CD4-positive, alpha-beta memory T cell (primary cell): ENCODE results near the gene KCTD18. TPM values are rescaled to one million over a fixed set of nuclear protein-coding genes. Genes with fewer than 3 reads are reported as not detected.

Experiments used
- CTCF ChIA-PET: fragments of 350-600 bp; sonication (Branson Sonifier 250); formaldehyde crosslinking; loops from one replicate; lab custom pipeline; 2021; ENCODE audit warnings: inconsistent platforms; ENCODE audit not compliant: partially characterized antibody; lab: Charles Lee
- POLR2A ChIA-PET: fragments of 350-600 bp; sonication (Branson Sonifier 250); formaldehyde crosslinking; loops from one replicate; lab custom pipeline; 2021; ENCODE audit not compliant: partially characterized antibody; lab: Charles Lee
- DNase-seq, 5 donors: peaks; one replicate each; pipeline versions ENCODE4 v3.0.0 to v3.0.0-alpha.2; 2020 to 2022; ENCODE audit warnings: mixed read lengths in 1 of 5
- H3K27ac ChIP-seq: one replicate; pipeline ENCODE4 v1.7.0; 2013; ENCODE audit warnings: low read depth, low read length
- H3K27me3 ChIP-seq: 2 replicates; pipeline ENCODE4 v1.7.0; 2013; ENCODE audit warnings: mild to moderate bottlenecking, low read length, moderate library complexity; ENCODE audit not compliant: insufficient read depth
- H3K36me3 ChIP-seq: 2 replicates; pipeline ENCODE4 v1.7.0; 2013; ENCODE audit warnings: mild to moderate bottlenecking, low read length, moderate library complexity; ENCODE audit not compliant: insufficient read depth
- H3K4me1 ChIP-seq: 2 replicates; pipeline ENCODE4 v1.7.0; 2013; ENCODE audit warnings: mild to moderate bottlenecking, low read length, moderate library complexity; ENCODE audit not compliant: insufficient read depth
- H3K4me3 ChIP-seq, 2 donors: one replicate each; pipeline ENCODE4 v1.7.0; 2013; ENCODE audit warnings: low read length in 2 of 2, mild to moderate bottlenecking in 1 of 2
- H3K9me3 ChIP-seq, 2 donors: one replicate each; pipeline ENCODE4 v1.7.0; 2013; ENCODE audit warnings: low read length in 2 of 2, control low read depth in 1 of 2; ENCODE audit not compliant: control insufficient read depth in 1 of 2
- H3K27ac Mint-ChIP-seq, 7 donors: one replicate each; pipeline ENCODE4 v1.8.0; 2020 to 2021; ENCODE audit warnings: mixed read lengths in 7 of 7, mild to moderate bottlenecking in 6 of 7, inconsistent platforms in 3 of 7, moderate library complexity in 3 of 7
- H3K27me3 Mint-ChIP-seq, 2 donors: one replicate each; pipeline ENCODE4 v1.8.0; 2020 to 2021; ENCODE audit warnings: mixed read lengths in 2 of 2
- H3K36me3 Mint-ChIP-seq, 2 donors: one replicate each; pipeline ENCODE4 v1.8.0; 2020 to 2021; ENCODE audit warnings: mixed read lengths in 2 of 2, inconsistent platforms in 1 of 2, mild to moderate bottlenecking in 1 of 2
- H3K4me1 Mint-ChIP-seq, 4 donors: one replicate each; pipeline ENCODE4 v1.8.0; 2020 to 2021; ENCODE audit warnings: mixed read lengths in 4 of 4, mild to moderate bottlenecking in 1 of 4
- H3K4me3 Mint-ChIP-seq, 8 donors: one replicate each; pipeline ENCODE4 v1.8.0; 2020 to 2021; ENCODE audit warnings: mixed read lengths in 8 of 8, mild to moderate bottlenecking in 7 of 8, moderate library complexity in 6 of 8, inconsistent platforms in 3 of 8
- H3K9me3 Mint-ChIP-seq, 8 donors: one replicate each; pipeline ENCODE4 v1.8.0; 2020 to 2021; ENCODE audit warnings: mixed read lengths in 8 of 8, mild to moderate bottlenecking in 5 of 8, inconsistent platforms in 3 of 8, moderate library complexity in 1 of 8
- intact Hi-C: fragments of 100-400 bp; cut with micrococcal nuclease; formaldehyde crosslinking; loops from one replicate; pipeline ENCODE4 v1.15.1; 2023
- polyA plus RNA-seq, 2 donors: library from polyadenylated mRNA; unstranded; fragments of 300-500 nt; fragmentation: Illumina TruSeq; gene quantifications; one replicate each; pipeline ENCODE4 v1.2.3, GENCODE V29; 2021
- total RNA-seq, 2 experiments: library from RNA; stranded (reverse); gene quantifications; one replicate each; pipeline ENCODE4 v1.2.3, GENCODE V29; 2021

The KCTD18 gene
- total and polyA plus RNA-seq, 4 experiments from 2014 or later = 14.0 to 21.1 (median 17.4) TPM

DNA sequence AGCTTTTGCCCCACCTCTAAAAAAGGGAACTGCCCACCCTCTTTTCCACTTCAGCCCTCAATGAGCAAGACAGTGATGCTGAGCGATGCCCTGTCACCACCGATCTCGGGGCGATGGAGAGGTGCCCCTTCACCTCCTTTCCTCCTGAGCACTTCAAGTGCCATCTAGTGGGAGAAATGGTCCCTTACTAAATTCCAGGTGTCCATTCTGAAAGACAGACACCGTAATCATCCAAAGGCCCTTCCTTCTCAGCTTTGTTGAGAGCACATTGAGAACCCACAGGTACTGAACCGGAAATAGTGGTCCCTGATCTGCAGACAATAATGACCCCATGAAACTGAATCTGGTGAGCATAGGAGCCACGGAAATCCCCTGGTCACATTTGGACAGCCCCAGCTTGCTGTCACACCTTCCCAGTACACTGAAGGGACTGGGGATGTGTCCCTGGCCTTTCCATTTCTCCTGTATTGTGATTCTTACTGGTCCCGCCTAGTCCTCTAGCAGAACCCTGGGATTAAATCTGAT is 38.5 kb downstream of the KCTD18 start:
- peaks cover 28 to 37% (median 36%) of the 10 kb centered on the region in 4 donors for H3K4me1 Mint-ChIP-seq
- no peaks in the 10 kb centered on the region for H3K36me3 Mint-ChIP-seq
- intact Hi-C loops = loop anchor here (1.0 kb wide), 1 partner anchor 491 kb away; no protein-coding TSS in a partner anchor
- peak overlapping the region in 5 of 7 donors; percentile 33 to 95 (median 88) for H3K27ac Mint-ChIP-seq
- Histone ChIP-seq H3K36me3 (no peaks in the 10 kb centered on the region), H3K4me3 (no peak overlapping the region), H3K4me1 (peaks cover 31% of the 10 kb centered on the region), H3K9me3 (no peaks in the 10 kb centered on the region), H3K27ac (no peak overlapping the region), H3K27me3 (no peaks in the 10 kb centered on the region)
- DNase-seq = peak; percentile 37 to 44 (median 40)
- ChIA-PET POLR2A (interaction anchor here (2.0 kb wide), 1 partner anchor 10 kb away, joined by 4 read pairs; no protein-coding TSS in a partner anchor), CTCF (interaction anchor here (0.8 to 7.4 kb wide), 26 partner anchors 10 to 761 kb away, joined by 3 to 87 read pairs (median 4); partner anchors contain the start of gene KCTD18)
- H3K27me3 Mint-ChIP-seq = no peaks in the 10 kb centered on the region
- H3K9me3 Mint-ChIP-seq = peaks cover 0 to 3% (median 0%) of the 10 kb centered on the region in 8 donors
- H3K4me3 Mint-ChIP-seq = peak overlapping the region in 4 of 8 donors; percentile 47 to 84 (median 75)

DNA sequence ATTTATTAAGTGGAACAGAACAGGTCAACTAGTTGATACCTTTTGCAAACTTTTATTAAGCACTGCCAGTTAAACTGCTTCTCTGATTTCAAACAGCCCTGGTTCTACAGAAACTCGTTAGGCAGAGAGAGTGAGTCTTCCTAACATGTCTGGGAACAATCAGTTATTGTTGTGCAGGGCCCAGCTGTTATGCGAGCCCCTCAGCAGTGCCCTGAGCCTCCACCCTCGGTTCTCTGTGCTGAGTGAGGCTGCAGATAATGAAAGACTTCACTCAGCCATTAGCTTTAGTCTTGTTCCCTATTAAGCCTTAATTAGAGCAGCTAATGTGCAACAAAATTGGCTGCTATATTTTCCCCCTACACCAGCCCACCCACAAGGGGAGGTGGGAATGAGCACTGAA is 39.6 kb downstream of the KCTD18 start:
- no peak overlapping the region for H3K4me3 ChIP-seq
- Mint-ChIP-seq H3K4me3 (no peak overlapping the region), H3K4me1 (peaks cover 28 to 48% (median 44%) of the 10 kb centered on the region in 4 donors), H3K36me3 (no peaks in the 10 kb centered on the region), H3K27ac (no peak overlapping the region), H3K27me3 (no peaks in the 10 kb centered on the region), H3K9me3 (peaks cover 0 to 3% (median 0%) of the 10 kb centered on the region in 8 donors)
- intact Hi-C loops = no loop called here
- H3K4me1 ChIP-seq = peaks cover 37% of the 10 kb centered on the region
- H3K27ac ChIP-seq = no peak overlapping the region
- POLR2A ChIA-PET = no interaction called here
- DNase-seq = no peak
- H3K27me3 ChIP-seq = no peaks in the 10 kb centered on the region
- CTCF ChIA-PET = interaction anchor here (0.9 to 7.4 kb wide), 16 partner anchors 8 to 762 kb away, joined by 3 to 87 read pairs (median 4); no protein-coding TSS in a partner anchor
- H3K9me3 ChIP-seq = no peaks in the 10 kb centered on the region
- no peaks in the 10 kb centered on the region for H3K36me3 ChIP-seq

DNA sequence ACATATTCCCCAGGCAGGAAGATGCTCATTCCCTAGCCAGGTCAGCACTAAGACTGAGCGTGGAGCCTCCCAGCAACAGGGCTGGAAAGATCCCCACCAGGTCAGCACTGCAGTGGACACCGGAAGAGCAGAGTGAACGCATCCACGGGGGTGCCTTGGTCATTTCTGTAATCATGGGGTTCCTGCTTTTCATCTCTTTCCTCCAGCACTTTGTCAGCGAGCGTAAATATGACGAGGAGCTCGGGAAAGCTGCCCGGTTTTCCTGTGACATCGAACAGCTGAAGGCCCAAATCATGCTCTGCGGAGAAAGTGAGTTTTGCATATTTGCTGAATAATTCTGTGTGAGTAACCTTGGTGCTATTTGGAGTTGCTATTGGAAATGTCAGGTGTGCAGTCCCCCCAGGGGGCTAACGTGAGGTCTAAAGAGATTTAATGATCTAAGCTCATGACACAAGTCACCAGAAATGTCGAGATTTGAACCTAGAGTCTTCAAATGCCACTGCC is 40.1 kb downstream of the KCTD18 start:
- H3K36me3 Mint-ChIP-seq = no peaks in the 10 kb centered on the region
- peaks cover 28 to 49% (median 47%) of the 10 kb centered on the region in 4 donors for H3K4me1 Mint-ChIP-seq
- H3K27me3 Mint-ChIP-seq = no peaks in the 10 kb centered on the region
- H3K27me3 ChIP-seq = no peaks in the 10 kb centered on the region
- H3K4me3 ChIP-seq = no peak overlapping the region
- peaks cover 0 to 3% (median 0%) of the 10 kb centered on the region in 8 donors for H3K9me3 Mint-ChIP-seq
- H3K4me1 ChIP-seq = peaks cover 37% of the 10 kb centered on the region
- no peak overlapping the region for H3K27ac ChIP-seq
- H3K9me3 ChIP-seq = no peaks in the 10 kb centered on the region
- no peaks in the 10 kb centered on the region for H3K36me3 ChIP-seq
- intact Hi-C loops = no loop called here
- ChIA-PET CTCF (interaction anchor here (1.0 to 7.4 kb wide), 10 partner anchors 8 to 496 kb away, joined by 3 to 87 read pairs (median 4); no protein-coding TSS in a partner anchor), POLR2A (no interaction called here)
- H3K27ac Mint-ChIP-seq = no peak overlapping the region
- H3K4me3 Mint-ChIP-seq = no peak overlapping the region
- DNase-seq = no peak

DNA sequence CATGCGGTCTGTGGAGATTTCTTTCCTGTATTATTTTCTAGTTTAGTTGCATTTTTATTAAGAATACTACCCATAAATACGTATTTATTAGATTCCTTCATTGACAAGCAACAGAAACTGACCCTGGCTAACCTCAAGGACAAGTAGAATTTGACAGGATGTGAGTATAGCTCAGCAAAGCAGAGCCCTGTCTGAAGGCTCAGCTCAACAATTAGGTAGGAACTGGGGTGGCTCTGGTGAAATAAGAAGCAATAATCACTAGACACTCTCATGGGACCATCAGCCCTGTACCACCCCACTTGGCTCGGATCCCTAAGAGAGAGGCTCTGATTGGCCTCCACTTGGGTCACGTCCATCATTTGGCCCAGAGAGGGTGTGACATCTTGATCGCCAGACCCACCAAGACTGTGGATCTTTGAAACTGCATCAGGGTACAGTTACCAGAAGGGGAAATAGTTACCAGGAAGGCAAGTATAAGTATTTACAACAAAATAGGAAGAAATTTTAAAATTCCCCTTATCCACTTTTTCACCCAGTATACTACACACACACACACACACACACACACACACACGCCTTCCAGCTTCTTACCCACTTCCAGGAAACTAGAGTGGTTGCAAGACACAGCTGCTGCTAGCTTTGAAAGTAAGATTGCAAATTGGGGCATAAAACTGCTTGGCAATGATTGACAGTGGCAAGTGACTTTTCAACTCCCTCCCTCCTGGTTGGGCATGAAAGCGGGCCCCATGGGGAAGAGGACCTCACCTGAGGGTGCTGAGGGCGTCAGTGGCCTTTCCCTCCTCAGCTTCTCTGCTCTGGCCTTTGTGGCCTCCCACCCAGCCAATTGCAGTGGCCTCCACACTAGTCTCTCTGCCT is 41.8 kb downstream of the KCTD18 start:
- DNase-seq = peak in 4 of 5 donors; percentile 35 to 62 (median 52)
- peak overlapping the region in 1 of 2 donors; percentile 27 for H3K4me3 ChIP-seq
- intact Hi-C loops = loop anchor here (1.0 to 2.0 kb wide), 2 partner anchors 93 to 162 kb away; partner anchors contain the start of gene SPATS2L
- no peaks in the 10 kb centered on the region for H3K27me3 ChIP-seq
- no peaks in the 10 kb centered on the region for H3K27me3 Mint-ChIP-seq
- H3K4me1 Mint-ChIP-seq = peaks cover 30 to 57% (median 51%) of the 10 kb centered on the region in 4 donors
- peak overlapping the region; percentile 60 for H3K27ac ChIP-seq
- CTCF ChIA-PET = interaction anchor here (0.7 to 7.4 kb wide), 13 partner anchors 8 to 488 kb away, joined by 3 to 87 read pairs (median 6); partner anchors contain the start of gene KCTD18
- peaks cover 49% of the 10 kb centered on the region for H3K4me1 ChIP-seq
- no peaks in the 10 kb centered on the region for H3K36me3 ChIP-seq
- H3K4me3 Mint-ChIP-seq = peak overlapping the region; percentile 59 to 94 (median 89)
- H3K27ac Mint-ChIP-seq = peak overlapping the region; percentile 75 to 96 (median 94)
- no peaks in the 10 kb centered on the region for H3K36me3 Mint-ChIP-seq
- POLR2A ChIA-PET = interaction anchor here (0.7 to 3.6 kb wide), 15 partner anchors 9 to 493 kb away, joined by 3 to 39 read pairs (median 4); partner anchors contain the start of genes KCTD18, NIF3L1, PPIL3 and SGO2
- no peaks in the 10 kb centered on the region for H3K9me3 ChIP-seq
- peaks cover 0 to 3% (median 0%) of the 10 kb centered on the region in 8 donors for H3K9me3 Mint-ChIP-seq

DNA sequence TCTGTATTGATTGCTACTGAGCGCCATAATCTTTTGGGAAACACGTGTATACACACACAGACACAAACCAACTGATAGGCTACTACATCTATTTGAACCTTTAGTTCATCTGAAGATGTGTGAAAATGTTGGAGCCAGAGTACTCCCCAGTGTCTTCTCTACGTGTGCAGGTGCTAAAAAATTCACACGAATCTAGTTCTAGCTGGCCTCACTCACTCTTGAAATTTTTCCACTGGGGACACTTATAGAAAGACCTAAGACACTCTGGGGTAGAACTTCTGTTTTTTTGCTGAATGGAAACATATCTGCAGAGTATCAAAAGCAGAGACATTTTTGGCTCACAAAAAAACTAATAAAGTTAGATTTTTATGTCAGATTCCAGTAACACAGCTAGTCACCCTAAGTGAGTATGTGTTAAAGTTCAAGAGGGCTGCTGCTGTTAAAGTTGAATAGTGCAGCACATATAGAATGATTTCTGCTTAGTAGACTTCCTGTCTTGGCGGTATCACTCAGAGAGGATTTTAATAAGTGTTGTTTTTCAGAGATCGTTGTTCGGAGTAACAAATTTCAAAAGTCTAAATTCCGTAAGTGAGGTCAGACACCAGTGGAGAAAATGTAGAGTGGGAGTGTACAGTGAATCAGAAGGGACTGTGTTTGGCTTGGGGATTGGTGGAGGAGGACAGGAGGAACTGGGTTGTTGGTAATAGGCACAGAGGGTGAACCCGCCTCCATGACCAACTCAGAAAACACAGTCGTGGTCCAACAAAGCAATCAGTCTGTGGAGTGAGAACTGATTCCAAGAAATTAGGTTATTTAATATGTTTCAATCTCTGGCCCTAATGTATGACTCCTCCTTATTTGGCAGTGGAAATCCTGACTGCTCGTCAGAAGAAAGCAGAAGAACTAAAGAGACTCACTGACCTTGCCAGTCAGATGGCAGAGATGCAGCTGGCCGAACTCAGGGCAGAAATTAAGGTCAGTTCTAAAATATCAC is 43.1 kb downstream of the KCTD18 start:
- Histone ChIP-seq H3K4me3 (peak overlapping the region in 1 of 2 donors; percentile 27), H3K27me3 (no peaks in the 10 kb centered on the region), H3K9me3 (no peaks in the 10 kb centered on the region), H3K36me3 (no peaks in the 10 kb centered on the region), H3K27ac (peak overlapping the region; percentile 60), H3K4me1 (peaks cover 50% of the 10 kb centered on the region)
- H3K27me3 Mint-ChIP-seq = no peaks in the 10 kb centered on the region
- DNase-seq = peak; percentile 37 to 57 (median 42)
- peaks cover 0 to 3% (median 0%) of the 10 kb centered on the region in 8 donors for H3K9me3 Mint-ChIP-seq
- peak overlapping the region; percentile 79 to 94 (median 89) for H3K4me3 Mint-ChIP-seq
- peak overlapping the region; percentile 79 to 96 (median 94) for H3K27ac Mint-ChIP-seq
- intact Hi-C loops = loop anchor here (1.0 to 2.0 kb wide), 2 partner anchors 92 to 160 kb away; partner anchors contain the start of gene SPATS2L
- ChIA-PET CTCF (interaction anchor here (0.7 to 7.4 kb wide), 9 partner anchors 9 to 487 kb away, joined by 3 to 87 read pairs (median 8); no protein-coding TSS in a partner anchor), POLR2A (interaction anchor here (1.1 to 3.6 kb wide), 6 partner anchors 10 to 422 kb away, joined by 4 to 39 read pairs (median 4); partner anchors contain the start of genes KCTD18, NIF3L1 and PPIL3)
- H3K36me3 Mint-ChIP-seq = no peaks in the 10 kb centered on the region
- H3K4me1 Mint-ChIP-seq = peaks cover 30 to 57% (median 53%) of the 10 kb centered on the region in 4 donors

DNA sequence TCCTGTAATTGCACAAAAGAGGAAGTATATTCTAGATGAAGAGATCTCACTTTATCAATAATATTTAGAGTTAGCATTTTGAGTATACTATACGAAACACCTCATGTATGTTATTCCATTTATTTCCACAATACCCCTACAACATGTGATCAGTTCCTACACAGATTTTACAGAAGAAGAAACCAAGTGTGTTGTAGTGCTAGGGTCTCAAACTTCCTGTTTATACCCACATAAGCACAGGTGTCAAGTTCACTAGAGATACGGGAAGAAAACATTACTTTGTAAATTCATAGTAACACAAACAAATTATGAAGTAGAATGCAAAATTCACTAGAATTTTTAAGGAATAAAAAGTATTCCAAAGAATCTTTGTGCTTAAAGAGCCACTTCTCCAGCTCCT is 46.4 kb downstream of the KCTD18 start:
- peaks cover 20 to 42% (median 37%) of the 10 kb centered on the region in 4 donors for H3K4me1 Mint-ChIP-seq
- no peaks in the 10 kb centered on the region for H3K36me3 ChIP-seq
- H3K4me3 Mint-ChIP-seq = peak overlapping the region in 1 of 8 donors; percentile 38
- intact Hi-C loops = no loop called here
- no peaks in the 10 kb centered on the region for H3K9me3 ChIP-seq
- DNase-seq = no peak
- H3K4me1 ChIP-seq = peaks cover 40% of the 10 kb centered on the region
- POLR2A ChIA-PET = interaction anchor here (1.0 kb wide), 1 partner anchor 91 kb away, joined by 3 read pairs; no protein-coding TSS in a partner anchor
- H3K9me3 Mint-ChIP-seq = peaks cover 0 to 3% (median 0%) of the 10 kb centered on the region in 8 donors
- CTCF ChIA-PET = interaction anchor here (1.2 kb wide), 1 partner anchor 21 kb away, joined by 5 read pairs; no protein-coding TSS in a partner anchor
- H3K27ac ChIP-seq = no peak overlapping the region
- no peaks in the 10 kb centered on the region for H3K27me3 ChIP-seq
- H3K4me3 ChIP-seq = no peak overlapping the region
- H3K27ac Mint-ChIP-seq = peak overlapping the region in 3 of 7 donors; percentile 17 to 54 (median 43)
- H3K36me3 Mint-ChIP-seq = peaks cover 0 to 4% of the 10 kb centered on the region in 2 donors
- H3K27me3 Mint-ChIP-seq = no peaks in the 10 kb centered on the region
